ENCODE data around the gene MARF1.
"Not testable (repeated sequence)": the region's sequence is repeated elsewhere in the genome, so short reads cannot be mapped to it uniquely, and the experiment has no call there.

MARF1 gene

GRCh38 chr16:15643048-15643945, at the start of gene MARF1:
TSS of gene MARF1 (minus strand) at chr16:15643154. CDS start at chr16:15639233, 3,921 bp downstream.
- peak; percentile 78 for DNase-seq

GRCh38 chr16:15692508-15692907, 49.6 kb upstream of the MARF1 start:
- not testable (repeated sequence) for DNase-seq

GRCh38 chr16:15691046-15691445, 48.1 kb upstream of the MARF1 start:
- DNase-seq, result no peak

GRCh38 chr16:15690296-15690695, 47.3 kb upstream of the MARF1 start:
- no peak for DNase-seq

GRCh38 chr16:15689290-15689689, 46.3 kb upstream of the MARF1 start:
- no peak for DNase-seq

- DNase-seq, result peak; percentile 63
Observed at GRCh38 chr16:15686287-15686686, 43.3 kb upstream of the MARF1 start.

GRCh38 chr16:15682105-15682570, 39.2 kb upstream of the MARF1 start:
- no peak for DNase-seq

GRCh38 chr16:15677447-15677846, 34.5 kb upstream of the MARF1 start:
- DNase-seq, result no peak

GRCh38 chr16:15676506-15676905, 33.6 kb upstream of the MARF1 start:
- DNase-seq, result no peak

- DNase-seq, result no peak
Observed at GRCh38 chr16:15674571-15674970, 31.6 kb upstream of the MARF1 start.

GRCh38 chr16:15672514-15673167, 29.7 kb upstream of the MARF1 start:
- DNase-seq, result peak; percentile 93

GRCh38 chr16:15672127-15672513, 29.2 kb upstream of the MARF1 start:
- not testable (repeated sequence) for DNase-seq

- DNase-seq, result no peak
Observed at GRCh38 chr16:15671530-15672117, 28.7 kb upstream of the MARF1 start.

- DNase-seq, result no peak
Observed at GRCh38 chr16:15667091-15667742, 24.3 kb upstream of the MARF1 start.

GRCh38 chr16:15665107-15665506, 22.2 kb upstream of the MARF1 start:
- no peak for DNase-seq

GRCh38 chr16:15660203-15660601, 17.2 kb upstream of the MARF1 start:
- DNase-seq, result no peak

GRCh38 chr16:15658556-15658955, 15.6 kb upstream of the MARF1 start:
- DNase-seq, result no peak

- no peak for DNase-seq
Observed at GRCh38 chr16:15658149-15658548, 15.2 kb upstream of the MARF1 start.

GRCh38 chr16:15655561-15655960, 12.6 kb upstream of the MARF1 start:
- not testable (repeated sequence) for DNase-seq

GRCh38 chr16:15654591-15654990, 11.6 kb upstream of the MARF1 start:
- DNase-seq, result no peak

GRCh38 chr16:15653227-15653626, 10.3 kb upstream of the MARF1 start:
- peak; percentile 63 for DNase-seq

GRCh38 chr16:15652293-15653001, 9.5 kb upstream of the MARF1 start:
- no peak for DNase-seq
